NCI-H2171 treated with DMSO at 0.1 percent for 48 hours (cell line): ENCODE results near the gene RNF169.
"Not testable (repeated sequence)": the region's sequence is repeated elsewhere in the genome, so short reads cannot be mapped to it uniquely, and the experiment has no call there.

ENCODE experiments used
- DNase-seq: peaks from one replicate; lab custom pipeline; 2025; lab: John Stamatoyannopoulos, UW

The RNF169 gene

GRCh38 chr11:74824285-74824982 is 75.8 kb downstream of the RNF169 start:
- DNase-seq = no peak

- not testable (repeated sequence) for DNase-seq
Observed at GRCh38 chr11:74825596-74825995, 76.9 kb downstream of the RNF169 start.

- no peak for DNase-seq
Observed at GRCh38 chr11:74826901-74827300, 78.3 kb downstream of the RNF169 start.

- no peak for DNase-seq
Observed at GRCh38 chr11:74837191-74837590, 88.5 kb downstream of the RNF169 start.

GRCh38 chr11:74838188-74838587 is 89.5 kb downstream of the RNF169 start:
- DNase-seq = no peak

- DNase-seq = no peak
Observed at GRCh38 chr11:74839446-74839845, 90.8 kb downstream of the RNF169 start.

GRCh38 chr11:74839971-74840370 is 91.3 kb downstream of the RNF169 start:
- DNase-seq = no peak

GRCh38 chr11:74840486-74840885 is 91.8 kb downstream of the RNF169 start:
- DNase-seq = no peak

- DNase-seq = no peak
Observed at GRCh38 chr11:74842967-74843366, 94.3 kb downstream of the RNF169 start.

GRCh38 chr11:74844072-74844471 is 95.4 kb downstream of the RNF169 start:
- DNase-seq = no peak

GRCh38 chr11:74844865-74845264 is 96.2 kb downstream of the RNF169 start:
- no peak for DNase-seq

- no peak for DNase-seq
Observed at GRCh38 chr11:74845978-74846517, 97.4 kb downstream of the RNF169 start.

GRCh38 chr11:74846770-74847169 is 98.1 kb downstream of the RNF169 start:
- DNase-seq = no peak

GRCh38 chr11:74847395-74847794 is 98.7 kb downstream of the RNF169 start:
- no peak for DNase-seq

- DNase-seq = no peak
Observed at GRCh38 chr11:74847895-74848294, 99.2 kb downstream of the RNF169 start.

- no peak for DNase-seq
Observed at GRCh38 chr11:74849525-74850391, 101.1 kb downstream of the RNF169 start.

- no peak for DNase-seq
Observed at GRCh38 chr11:74853223-74853622, 104.6 kb downstream of the RNF169 start.

- DNase-seq = no peak
Observed at GRCh38 chr11:74860743-74861142, 112.1 kb downstream of the RNF169 start.

GRCh38 chr11:74863410-74863809 is 114.8 kb downstream of the RNF169 start:
- DNase-seq = no peak

GRCh38 chr11:74866557-74866956 is 117.9 kb downstream of the RNF169 start:
- no peak for DNase-seq

- DNase-seq = no peak
Observed at GRCh38 chr11:74870485-74870884, 121.8 kb downstream of the RNF169 start.

- DNase-seq = no peak
Observed at GRCh38 chr11:74871037-74871436, 122.4 kb downstream of the RNF169 start.

- DNase-seq = no peak
Observed at GRCh38 chr11:74877132-74877531, 128.5 kb downstream of the RNF169 start.
